HG03135 (cell line): ENCODE results near the gene MDN1.
"Not testable (repeated sequence)": the region's sequence is repeated elsewhere in the genome, so short reads cannot be mapped to it uniquely, and the experiment has no call there.

Experiments
- ATAC-seq: cut with Tn5 transposase; IDR thresholded peaks from one replicate; pipeline ENCODE4 v1.9.1; 2021; ENCODE audit warnings: mild to moderate bottlenecking, moderate library complexity; ENCODE audit not compliant: unreplicated experiment

Gene MDN1

DNA sequence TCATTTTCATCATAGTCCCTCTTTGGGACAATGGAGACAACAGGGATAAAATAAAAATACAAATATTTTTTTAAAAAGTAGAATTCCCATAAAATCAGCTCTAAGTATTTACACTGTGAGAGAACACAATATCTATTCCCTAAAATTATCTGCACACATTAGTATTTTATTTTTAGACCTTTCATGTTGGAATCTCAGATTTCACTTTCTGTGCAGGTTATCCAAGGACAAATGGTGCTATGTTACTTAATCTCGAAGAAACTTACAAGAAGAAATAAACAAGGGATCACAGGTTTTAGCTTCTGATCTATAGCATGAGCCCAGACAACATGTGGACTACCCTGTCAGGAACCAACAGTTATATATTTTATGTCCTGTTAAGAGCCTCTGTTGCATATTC lies 158.0 kb downstream of the MDN1 start:
- no peak for ATAC-seq

DNA sequence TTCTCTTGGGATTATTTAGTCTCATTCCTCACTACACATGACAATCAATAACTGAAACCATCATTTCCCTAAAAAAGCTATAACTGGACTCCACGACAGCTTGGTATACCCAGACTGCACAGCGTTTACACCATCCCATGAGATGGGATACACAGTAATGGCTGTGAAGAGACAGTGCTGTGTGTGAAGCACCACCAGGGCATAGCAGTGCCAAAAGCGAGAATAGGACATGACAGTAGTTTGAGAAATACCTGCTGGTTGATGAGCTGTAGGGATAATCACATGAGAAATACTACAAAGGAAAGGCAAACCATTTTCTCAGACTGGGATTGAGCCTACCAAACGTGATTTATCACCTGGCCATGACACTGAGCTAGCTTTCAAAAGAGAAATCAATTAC lies 158.6 kb downstream of the MDN1 start:
- no peak for ATAC-seq

DNA sequence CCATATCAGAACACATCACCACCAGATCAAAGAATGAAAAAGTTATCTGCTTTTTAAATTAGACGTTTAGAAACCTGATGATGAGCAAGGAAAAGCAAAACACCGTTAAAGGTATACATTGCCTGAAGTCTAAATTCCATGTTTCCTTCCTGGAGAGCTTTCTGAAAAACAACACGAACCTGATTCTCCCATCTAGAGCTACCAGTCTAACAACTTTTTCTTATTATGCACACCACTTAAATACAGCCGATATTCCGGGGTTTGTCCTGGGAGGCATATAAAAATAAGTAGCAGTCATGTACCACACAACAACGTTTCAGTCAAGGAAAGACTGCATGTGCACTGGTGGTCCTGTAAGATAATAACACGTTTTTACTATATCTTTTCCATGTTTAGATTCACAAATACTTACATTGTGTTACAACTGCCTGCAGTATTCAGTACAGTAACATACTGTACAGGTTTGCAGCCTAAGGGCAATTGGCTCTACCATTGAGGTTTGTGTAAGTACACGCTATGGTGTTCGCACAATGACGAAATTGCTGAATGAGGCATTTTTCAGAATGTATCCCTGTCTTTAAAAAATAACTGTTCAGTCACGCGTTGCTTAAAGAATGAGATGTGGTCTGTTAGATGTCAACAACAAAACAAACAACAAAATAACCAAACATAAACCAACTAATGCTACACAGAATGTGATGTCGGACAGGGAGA lies 162.0 kb downstream of the MDN1 start:
- no peak for ATAC-seq

DNA sequence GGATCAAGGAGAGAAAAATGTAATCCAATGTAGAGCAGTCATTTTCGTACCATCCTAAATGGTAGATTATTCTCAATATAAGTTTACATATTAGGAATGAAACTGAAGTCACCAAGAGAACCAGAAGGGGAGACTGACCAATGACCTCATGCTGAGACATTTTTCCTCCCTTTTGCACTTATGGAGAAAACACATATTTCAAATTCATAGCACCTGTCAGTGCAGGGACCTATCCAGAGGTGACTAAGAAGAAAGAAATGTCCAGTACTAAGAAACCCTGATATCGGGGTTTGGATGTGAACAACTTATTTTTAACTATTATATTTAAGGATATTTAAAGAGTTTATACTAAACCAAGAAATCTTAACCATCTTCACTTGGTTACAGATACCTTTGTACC lies 164.5 kb downstream of the MDN1 start:
- no peak for ATAC-seq

DNA sequence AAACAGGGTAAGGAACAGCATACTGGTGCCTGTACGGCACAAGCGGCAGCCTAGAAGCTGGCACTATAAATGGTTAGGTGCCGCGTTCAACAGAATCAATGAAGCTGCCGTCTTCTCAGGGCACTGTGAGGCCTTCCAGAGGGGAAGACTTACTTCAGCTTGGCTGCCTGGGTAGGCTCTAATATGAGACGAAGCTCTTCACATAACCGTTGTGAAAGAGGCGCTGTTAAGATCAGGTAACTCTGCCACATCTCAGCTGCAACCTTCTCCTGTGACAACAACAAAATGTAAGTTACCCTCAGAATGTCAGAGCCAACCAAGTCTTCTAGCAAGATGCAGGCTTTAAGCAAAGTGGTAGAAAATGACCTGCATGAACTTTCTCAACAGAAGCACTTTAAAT lies 169.0 kb downstream of the MDN1 start:
- no peak for ATAC-seq

DNA sequence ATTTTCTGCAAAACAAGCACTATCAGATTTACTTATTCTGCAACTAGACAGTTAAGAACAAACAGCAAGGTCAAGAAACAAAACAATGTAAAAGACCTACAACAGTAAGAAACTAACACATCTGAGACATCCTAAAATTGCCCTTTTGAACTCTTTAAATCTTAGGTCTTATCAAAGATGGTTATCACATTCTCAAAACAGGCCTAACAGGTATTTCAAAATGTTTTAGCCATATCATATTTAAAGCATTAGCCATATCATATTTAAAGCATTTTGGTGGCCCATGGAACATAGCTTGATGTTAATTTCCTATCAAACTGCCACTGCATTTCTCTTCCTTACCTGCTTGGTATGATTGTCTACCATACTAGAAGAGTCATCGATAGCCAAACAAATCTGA lies 169.9 kb downstream of the MDN1 start:
- ATAC-seq = no peak

DNA sequence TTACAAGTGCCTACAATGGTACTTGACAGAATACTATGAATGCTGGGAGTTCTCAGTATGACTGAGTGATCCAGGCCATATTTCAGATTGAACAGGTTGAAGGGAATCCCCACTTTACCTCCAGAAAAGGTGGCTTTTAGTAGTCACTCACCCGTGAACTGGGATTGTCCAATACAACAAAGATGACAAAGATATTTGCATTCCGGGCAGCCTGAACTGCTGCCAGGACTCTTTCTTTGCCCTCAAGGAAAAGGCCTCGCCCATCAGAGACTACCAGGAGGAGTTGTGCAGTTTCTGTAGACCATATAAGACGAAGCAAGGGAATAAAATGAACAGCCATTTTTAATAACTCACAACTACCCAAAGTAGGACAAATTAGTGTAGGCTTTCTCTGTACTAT lies 174.7 kb downstream of the MDN1 start:
- no peak for ATAC-seq

DNA sequence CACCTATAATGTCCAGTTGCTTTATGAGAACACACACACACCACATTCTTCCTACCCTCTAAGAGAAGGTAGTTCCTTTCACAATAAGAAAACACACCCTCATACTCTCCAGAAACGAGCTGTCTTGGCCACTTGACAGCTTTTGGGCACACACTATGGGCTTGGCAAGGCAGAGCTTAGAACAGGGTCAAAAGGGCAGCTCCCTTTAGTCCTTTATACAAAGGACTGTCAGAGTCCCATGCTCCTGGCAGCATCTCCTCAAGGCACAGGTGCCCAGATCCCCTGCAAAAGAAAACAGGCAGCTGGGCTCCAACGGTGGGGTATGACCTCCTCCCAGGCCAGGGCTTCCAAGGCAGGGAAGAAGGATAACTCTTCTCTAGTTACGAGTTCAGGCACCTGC lies 176.2 kb downstream of the MDN1 start:
- ATAC-seq = no peak

DNA sequence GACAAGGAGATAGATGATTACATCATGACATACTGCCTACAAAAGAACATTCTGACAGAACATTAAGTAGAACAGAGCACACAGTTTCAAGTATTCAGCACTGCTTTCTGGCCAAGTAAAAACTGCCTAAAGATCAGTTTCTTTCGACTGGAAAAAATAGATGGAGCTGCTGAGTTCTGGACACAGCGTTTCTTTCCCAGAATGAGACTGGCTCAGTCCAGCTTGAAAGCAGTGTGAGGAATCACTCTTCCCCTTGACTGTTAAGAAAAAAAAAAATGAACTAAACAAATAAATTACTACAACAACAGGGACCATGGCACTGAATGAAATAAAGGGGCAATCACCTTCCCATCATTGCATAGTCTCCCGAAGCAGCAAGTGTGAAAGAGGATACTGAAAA lies 176.6 kb downstream of the MDN1 start:
- ATAC-seq = no peak

DNA sequence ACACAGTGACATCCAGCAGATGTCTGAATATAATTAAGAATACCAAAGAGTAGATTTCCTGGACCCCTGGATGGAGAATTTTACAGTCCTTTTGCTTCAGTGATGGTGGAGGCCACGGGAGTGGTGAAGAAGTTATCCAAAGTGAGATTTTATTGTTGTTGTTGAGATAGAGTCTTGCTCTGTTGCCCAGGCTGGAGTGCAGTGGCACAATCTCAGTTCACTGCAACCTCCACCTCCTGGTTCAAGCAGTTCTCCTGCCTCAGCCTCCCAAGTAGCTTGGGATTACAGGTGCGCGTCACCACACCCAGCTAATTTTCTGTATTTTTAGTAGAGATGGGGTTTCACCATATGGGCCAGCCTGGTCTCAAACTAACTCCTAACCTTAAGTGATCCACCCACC lies 178.0 kb downstream of the MDN1 start:
- ATAC-seq = not testable (repeated sequence)

DNA sequence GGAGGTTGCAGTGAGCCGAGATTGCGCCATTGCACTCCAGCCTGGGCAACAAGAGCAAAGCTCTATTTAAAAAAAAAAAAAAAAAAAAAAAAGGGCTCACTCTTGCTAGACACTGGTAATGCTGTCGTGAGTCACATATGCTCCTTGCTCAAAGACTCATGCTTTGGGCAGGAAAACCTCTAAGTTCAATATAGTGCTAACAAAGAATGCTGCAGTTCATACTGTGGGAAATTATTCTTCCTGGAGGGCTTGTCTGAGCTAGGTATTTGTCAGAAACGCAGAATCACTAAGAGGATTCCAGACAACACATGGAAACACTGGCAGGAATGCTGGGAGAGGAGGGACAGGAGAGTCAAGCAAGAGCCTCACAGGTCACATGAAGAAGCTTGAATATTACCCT lies 178.8 kb downstream of the MDN1 start:
- ATAC-seq = no peak

DNA sequence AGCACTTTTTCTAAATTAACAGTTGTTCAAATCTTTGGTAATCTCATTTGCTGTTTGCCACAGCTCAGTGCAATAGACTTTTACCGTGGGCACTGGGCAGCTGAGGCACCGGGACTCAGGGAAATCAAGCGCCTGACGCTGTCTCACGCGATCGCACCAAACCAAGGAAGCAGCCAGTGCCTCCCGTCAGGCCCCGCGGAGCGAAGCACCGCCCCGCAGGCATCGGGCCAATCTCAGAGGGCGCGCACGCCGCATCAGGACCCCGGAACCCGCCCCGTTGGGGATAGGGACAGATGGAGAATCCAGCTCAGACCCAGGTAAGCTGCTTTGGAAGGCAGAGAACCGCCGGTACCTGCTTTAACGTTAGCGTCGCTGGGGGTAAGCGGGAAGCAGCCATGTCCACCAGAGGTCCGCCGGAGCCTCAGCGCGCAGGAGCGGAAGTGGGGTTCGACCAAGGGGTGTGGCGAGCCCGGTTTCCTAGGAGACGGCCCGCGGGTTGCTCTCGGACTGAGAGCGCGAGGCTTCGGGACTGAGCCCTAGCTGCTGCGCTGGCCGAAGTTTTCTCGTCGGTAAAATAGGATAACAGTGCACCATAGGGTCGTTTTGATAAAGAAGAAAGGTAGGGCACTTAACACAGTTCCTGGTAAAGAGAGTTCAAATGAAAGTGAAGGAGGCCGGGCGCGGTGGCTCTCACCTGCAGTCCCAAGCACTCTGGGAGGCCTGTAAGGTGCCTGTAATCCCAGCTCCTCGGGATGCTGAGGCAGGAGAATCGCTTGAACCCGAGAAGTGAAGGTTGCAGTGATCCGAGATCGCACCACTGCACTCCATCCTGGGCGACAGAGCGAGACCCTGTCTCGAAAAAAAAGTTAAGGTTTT lies 181.0 kb downstream of the MDN1 start, which contains the start of gene LYRM2:
Gene LYRM2 (minus strand): TSS at position 428 of the 876 bp plus-strand sequence. CDS start 31 bp downstream, at position 397.
- peak; percentile 97 for ATAC-seq

DNA sequence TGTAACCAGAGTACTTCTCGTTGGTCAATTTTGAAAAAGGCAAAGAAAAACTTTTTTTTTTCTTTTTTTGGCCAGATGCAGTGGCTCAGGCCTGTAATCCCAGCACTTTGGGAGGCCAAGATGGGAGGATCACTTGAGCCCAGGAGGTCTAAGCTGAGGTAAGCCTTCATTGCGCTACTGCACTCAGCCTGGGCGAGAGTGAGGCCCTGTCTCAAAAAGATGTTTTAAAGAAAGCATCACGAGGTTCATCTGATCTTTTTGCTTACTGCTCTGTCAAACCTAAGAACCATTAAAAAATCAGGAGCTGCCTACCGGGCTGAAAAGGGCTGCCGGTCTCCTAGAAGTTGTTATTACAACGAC lies 181.7 kb downstream of the MDN1 start:
- ATAC-seq = no peak

DNA sequence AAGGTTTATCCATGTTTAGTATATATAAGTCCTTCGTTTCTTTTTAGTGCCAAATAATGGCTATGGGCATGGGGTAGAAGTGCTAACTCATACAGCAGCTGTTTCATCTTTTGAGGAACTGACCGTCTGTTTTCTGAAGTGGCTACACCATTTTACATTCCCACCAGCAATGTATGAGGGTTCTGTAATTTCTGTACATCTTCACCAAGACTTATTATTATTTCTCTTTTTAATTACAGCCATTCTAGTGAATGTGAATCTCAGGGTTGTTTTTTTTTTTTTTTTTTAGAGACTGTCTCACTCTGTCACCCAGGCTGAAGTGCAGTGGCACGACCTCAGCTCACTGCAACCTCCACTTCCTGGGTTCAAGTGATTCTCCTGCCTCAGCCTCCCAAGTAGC lies 183.2 kb downstream of the MDN1 start:
- ATAC-seq = not testable (repeated sequence)

DNA sequence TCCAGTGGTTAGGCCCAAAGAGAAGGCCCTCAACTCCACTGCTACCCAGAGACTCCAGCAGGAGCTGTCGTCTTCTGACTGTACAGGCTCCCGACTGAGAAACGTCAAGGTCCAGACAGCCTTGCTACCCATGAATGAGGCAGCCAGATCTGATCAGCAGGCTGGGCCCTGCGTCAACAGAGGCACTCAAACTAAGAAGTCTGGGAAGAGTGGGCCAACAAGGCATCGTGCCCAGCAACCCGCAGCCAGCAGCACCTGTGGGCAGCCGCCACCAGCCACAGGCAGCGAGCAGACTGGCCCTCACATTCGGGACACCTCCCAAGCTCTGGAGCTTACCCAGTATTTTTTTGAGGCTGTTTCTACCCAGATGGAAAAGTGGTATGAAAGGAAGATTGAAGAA lies 189.1 kb downstream of the MDN1 start:
- no peak for ATAC-seq

DNA sequence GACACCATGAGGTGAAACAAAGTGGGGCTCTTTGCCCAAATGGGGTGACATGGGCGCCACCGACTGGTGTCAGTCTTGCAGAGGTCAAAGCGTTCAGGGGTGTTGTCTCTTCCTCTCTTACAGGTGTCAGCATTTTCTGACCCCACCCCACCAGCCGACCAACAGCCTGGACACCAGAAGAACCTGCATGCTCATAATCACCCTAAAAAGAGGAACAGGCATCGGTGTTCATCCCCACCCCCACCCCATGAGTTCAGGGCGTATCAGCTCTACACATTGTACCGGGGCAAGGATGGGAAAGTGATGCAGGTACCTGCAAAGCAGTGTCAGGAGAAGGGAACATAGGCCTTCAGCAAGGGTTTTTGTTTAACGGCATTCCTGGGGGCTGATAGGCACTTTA lies 195.8 kb downstream of the MDN1 start:
- ATAC-seq = no peak

DNA sequence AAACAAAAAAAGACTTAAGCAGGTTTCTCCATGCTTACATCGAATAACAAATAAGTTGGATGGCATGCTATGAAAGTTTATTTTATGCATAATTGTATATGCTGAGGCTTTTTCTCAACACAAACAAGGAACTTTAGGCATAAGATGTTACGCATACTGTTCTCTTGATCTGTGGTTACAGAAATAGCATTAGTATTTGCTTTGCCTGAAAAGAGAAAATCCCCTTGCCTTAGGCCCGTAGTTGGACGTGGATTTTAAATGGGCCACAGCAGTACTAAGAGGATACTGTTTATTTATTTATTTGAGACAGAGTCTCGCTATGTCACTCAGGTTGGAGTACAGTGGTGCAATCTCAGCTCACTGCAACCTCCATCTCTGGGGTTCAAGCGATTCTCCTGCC lies 200.0 kb downstream of the MDN1 start:
- no peak for ATAC-seq

DNA sequence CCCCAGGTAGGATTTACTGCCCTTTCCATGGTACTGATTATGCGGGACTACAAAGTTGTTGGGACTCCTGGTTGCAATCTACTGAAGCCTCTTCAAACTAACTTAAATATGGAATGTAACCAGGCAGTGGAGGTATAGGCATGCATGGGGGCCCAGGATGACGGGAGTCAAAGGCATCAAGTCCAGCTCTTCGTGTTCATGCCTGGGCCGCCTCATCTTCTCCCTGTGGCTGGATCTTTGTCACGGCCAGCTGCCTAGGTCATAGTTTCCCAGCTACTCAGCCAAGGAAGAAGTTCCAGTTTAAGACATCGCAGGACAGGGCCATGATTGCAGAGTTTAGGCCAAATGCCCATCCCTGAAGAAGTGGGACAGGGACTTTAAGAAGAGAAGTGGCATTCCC lies 201.6 kb downstream of the MDN1 start:
- ATAC-seq = no peak

DNA sequence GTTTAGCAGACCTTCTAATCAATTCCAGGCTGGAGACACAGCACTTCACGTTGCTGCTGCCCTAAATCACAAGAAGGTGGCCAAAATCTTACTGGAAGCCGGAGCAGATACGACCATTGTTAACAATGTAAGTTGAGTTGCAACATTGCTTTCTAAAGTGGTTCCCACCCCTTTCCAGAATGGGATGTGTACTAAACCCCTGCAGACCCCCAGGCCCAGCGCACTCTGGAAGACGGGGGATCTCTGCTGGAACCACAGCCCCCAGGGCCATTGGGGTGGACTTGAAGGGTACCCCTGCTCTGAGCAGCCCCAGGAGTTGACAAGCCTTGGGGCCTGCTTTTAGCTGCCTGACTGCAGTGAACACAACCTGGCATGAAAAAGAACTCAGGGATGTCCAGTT lies 203.1 kb downstream of the MDN1 start:
- no peak for ATAC-seq

DNA sequence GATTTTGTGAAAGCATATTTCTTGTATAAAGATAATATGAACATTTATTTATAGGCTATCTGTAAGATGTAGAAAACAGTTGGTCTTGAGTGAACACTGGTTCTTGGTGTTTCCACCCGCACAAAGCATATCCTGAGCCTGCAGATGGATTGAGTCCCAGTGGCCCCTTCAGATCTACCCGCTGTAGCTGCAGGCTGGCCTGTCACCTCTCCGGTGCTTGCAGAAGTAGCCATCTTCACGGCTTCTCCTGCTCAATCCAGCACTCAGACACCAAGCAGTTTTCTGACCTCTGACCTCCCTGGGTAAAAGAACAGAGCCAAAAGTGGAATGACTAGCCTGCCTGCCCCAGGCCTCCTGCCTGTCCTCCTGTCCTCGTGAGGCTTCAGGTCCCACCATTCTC lies 203.7 kb downstream of the MDN1 start:
- ATAC-seq = no peak

DNA sequence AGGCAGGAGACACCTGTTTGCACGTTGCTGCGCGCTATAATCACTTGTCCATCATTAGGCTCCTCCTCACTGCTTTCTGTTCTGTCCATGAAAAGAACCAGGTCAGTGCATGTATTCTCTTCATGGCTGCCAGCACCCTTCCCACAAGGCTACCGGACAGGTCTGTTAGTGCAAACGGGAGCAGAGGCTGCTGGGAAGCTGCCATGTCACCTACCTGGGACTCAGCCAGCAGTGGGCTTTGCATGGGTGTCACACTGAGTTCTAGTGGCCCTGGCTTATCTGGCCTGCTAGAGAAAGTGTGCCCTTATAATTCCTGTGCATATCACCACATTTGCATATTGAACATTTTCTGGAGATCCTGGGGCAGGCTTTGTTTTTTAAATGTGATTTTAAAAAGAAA lies 205.8 kb downstream of the MDN1 start:
- no peak for ATAC-seq

DNA sequence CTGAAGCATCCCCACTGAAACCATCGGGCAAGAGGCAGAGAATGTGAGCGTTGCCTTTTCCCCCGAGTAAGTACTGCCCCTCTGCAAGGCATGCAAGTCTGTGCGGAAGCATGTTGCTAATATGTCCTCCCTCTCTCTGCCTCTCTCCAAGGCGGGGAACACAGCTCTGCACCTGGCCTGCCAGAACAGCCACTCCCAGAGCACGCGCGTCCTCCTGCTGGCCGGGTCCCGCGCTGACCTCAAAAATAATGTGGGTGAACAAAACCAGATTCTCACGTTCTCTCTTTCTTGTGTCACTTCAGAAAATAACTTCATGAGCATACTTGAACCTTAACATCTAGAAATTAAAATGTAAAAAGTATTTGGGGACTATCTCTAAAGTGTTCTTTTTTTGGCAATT lies 207.5 kb downstream of the MDN1 start:
- ATAC-seq = no peak
